T-helper 2 cell (primary cell): ENCODE data around the gene CHSY3.

Source experiments
- DNase-seq, 5 experiments: peaks; one replicate each; pipeline versions ENCODE4 v3.0.0 to v3.0.0-alpha.2; 2012 to 2022

The CHSY3 gene

DNA sequence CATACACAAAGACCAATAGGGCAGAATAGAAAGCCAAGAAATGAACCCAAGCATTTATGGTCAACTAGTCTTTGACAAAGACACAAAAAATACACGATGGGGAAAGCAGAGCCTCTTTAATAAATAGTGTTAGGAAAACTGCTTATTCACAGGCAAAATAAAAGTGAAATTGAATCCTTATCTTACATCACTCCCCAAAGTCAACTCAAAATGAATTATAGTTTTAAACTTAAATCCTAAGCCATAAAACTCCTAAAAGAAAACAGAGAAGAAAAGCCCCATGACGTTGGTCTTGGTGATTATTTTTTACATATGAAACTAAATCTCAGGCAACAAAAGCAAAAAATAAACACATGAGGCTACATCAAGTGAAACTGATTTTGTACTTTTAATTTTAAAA, 46.8 kb downstream of the CHSY3 start:
- DNase-seq, result no peak

DNA sequence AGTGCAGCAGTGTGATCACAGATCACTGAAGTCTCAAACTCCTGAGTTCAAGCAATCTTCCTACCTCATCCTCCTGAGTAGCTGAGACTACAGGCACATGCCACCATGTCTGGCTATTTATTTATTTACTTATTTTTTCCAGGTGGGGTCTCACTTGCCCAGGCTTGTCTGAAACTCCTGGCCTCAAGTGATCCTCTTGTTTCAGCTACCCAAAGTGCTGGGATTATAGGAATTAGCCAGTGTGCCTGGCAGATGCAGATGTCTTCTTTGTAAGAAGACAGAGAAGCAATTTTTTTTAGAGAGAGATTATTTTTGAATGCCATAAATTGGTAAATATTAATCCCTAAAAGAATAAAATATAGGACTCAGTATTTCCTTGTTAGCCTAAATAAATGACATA, 54.3 kb downstream of the CHSY3 start:
- DNase-seq, result no peak

DNA sequence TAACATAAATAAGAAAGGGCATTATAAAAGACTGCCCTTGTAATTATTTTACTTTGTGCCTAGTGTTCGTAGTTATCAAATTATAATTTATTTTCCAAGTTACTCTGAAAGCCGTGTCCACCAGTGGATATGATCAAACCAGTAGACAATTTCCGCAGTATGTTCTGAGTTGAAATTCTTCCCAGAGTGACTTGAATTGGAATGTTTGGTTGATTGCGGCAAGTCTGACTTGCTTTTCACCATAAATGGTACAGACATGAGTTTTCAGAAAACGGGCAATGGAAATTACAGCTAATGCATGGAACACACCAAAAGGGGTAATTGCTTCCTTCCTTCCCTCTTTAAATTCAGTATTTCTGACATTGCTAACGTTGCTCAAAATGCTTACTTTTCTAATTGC, 56.6 kb downstream of the CHSY3 start:
- no peak for DNase-seq

DNA sequence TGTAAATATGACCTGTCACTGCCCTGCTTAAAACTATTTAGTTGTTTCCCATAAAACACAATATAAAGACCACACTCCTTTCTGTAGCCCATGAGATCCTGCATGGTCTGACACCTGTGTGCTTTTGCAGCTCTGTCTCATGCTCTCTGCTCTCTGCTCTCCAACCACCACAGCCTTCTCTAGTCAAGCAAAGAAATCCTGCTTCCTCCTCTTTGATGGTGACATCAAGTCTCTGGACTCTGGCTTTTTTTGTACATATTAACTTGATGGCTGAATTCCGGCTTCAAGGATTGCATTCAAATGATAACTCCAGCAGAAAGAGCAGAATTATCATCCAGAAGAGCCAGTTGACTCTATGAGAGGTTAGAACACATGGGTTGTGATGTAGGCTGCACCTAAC, 58.2 kb downstream of the CHSY3 start:
- no peak for DNase-seq

DNA sequence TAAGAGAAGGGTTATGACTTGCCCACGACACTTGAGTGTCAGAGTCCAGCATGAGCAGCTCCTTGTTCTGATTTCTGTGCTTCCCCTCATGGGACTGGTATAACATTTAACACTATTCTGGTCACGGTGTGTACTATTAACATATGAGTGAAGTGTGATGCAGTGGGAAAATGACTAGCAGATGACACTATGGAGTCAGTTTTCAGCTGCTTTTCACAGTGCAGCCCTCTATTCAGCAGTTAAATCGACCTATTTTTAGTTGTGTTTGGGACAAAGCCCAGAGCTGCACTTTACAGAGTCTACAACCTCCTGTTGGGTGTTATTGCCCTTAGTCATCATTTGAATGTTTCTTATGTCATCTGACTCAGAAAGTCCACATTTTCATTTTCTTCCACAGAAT, 59.1 kb downstream of the CHSY3 start:
- DNase-seq, result no peak

DNA sequence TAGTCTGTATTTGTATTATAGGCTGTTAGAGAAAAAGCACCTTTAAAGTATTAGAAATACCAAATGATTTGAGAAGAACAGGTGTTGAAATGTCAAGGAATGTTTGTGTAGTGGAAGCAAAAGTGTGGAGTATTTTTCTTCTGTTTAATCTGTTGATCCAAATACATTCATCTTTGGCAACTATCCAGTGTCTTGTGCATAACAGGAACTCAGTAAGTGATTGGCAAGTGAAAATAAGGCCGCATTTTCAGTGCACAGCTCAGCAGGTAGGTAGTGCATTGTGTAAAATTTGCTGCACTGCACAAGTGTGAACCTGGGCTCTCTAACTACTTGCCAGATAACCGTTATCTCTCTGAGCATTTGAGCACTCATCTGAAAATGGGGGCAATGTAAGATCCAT, 61.8 kb downstream of the CHSY3 start:
- DNase-seq, result no peak

DNA sequence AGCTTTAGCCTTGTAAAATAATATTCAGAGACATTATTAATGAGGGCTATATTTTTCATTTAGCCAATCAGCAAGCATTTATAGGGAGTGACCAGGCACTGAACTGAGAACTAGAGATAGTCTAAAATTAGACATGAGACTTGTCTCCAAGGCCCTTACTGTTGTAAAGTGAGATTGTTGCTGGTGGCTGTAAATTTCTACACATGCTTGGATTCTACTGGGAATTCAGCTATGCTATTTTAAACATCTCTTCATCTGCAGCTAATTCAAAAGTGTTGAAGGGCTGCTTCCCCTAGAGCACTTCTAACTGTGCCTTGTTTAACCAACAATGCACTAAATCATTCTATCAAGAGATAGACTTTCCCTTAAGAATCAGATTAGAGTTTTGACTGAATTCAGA, 67.4 kb downstream of the CHSY3 start:
- DNase-seq, result no peak

DNA sequence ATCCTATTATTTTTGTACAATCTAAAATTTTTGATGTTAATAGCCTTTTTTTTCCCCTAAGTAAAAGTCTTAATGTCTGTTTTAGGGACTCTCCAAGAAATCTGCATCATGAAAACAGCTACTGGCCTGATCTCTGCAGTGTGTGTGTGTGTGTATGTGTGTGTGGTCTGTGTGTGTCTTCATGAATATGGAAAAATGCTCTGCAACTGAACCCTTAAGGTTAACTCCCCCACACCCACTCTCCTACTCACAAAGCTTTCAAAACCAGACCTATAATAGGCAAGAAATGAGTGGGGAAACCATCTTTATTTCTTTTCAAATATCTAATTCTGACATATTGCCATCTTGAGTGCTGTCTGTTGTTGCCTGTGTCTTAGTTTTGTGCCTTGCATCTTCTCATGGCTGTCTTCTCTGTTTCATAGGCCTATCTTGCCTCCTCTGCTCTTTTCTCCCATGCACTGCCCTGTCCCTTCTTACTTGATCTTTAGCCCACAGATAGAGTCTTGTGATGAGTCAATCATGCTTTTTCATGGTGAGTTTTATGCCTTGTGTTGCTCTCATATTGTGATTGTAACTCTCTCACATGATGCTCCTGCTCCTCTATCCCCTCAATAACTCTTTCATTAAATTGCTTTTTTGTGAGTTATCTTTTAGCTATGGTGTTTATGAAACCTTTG, 68.3 kb downstream of the CHSY3 start:
- DNase-seq, result no peak

DNA sequence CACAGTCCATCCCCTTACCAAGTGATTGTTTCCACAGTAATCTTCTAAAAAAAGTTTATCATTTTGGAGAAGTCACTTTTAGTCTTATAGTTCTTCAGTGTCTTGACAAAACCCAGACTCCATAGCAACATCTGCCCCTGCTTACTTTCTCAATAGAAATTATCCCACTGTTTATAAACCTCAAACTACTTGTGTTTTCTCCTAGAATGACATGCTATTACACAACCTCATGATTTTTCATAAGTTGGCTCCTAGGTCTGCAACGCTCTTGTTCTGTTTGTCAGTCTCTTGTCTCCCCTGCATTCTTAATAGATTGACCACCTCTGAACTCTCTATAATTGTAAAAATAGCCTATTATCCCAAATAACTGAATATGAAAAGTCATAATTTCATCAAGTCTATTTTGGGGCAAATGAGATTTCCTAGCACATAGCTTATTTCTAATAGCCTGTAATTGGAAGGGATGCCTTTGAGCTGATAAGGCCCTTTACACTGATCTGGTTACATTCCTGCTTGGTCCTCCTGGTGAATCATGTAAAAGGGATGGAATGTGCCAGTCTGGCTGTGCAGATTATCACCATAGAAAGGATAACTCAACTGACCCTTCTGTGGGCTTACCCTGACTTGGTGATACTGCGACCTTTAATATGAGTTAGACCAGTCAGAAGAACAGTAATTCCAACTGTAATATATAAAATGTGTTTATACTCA, 69.6 kb downstream of the CHSY3 start:
- DNase-seq, result no peak

DNA sequence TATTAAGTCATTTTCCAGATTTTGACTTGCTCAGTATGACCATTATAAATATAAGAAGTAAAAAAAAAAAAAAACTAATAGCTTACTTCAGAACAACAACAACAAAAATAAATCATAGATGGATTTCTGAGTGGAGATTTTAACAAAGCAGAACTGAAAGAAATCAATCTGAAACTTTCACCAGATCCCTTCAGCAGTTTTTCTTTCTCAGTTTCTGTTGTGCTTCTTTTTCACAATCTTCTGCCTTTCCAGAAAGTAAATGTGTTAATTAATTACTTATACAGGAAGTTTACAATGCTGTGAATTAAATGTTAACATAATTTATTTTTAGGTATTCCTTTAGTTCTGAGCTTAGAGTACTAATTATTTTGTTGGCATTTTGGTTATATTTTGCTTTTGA, 73.5 kb downstream of the CHSY3 start:
- no peak for DNase-seq

DNA sequence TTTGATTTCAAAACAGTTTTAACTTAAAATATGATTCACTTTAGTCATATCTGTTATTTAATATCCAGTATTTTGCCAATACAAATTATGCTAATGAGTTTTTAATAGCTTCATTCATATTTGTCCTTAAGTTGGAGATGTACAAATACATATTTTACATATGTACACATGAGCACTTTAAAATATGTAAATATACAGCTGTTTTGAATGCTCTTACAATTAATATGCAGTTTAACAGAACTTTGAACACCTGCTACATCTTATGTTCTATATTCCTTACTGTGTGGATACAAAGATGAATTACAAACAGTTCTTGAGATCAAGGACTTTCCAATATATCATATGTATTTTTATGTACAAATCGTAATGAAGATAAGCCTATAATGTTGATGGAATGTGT, 74.0 kb downstream of the CHSY3 start:
- no peak for DNase-seq

DNA sequence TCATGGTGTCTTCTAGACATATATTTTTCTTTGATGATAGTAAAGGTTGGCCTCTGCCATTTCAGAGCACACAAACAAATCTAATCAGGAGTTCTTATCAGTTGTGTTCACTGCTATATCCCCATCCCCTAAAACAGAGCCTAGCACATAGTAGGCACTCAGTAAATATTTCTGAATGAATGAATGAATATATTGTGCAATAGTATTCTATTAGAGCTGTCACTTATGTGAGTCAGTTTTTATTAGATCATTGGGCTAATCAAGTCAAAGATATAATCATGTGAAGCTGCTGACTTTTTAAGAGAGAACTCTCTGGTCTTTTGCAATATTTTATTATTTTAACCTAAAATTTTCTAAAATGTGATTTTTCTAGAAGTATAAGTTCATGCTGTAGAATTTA, 84.2 kb downstream of the CHSY3 start:
- DNase-seq, result no peak

DNA sequence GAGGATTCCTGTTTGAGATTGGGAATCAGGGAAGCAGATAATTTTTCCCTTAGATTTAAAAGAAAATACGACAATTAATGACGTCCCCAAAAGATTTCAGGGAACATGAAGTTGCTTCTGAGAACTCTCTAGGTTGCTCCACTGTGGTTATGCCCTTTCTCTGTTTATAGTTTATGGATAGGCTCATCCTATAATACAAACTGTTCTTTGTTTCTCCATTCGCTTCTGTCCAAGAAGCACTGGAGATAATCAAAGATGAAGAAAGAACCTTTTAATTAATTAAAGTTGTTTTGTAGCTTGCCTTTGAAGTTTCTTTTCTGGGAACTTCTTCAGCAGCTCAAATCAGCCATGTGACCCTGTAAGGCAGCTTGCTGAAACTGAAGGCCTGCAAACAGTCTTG, 87.5 kb downstream of the CHSY3 start:
- no peak for DNase-seq

DNA sequence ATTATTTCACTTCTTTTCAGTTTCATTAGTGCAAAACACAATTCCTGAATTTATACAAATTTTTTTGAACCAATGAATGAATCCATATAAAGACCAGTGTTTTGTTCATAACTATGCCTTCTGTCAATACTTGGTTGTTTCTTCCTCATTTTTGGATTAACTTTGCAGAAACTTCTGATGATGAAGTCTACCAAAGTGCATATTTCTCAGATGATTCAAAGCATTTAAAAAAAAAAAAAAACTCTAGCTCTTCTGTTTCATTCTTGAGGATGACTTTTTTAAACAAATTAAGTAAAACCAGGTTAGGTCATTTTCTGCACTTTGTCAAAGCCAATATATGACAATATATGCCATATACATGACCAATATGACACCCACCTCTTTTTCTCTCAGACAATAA, 92.6 kb downstream of the CHSY3 start:
- DNase-seq, result no peak

DNA sequence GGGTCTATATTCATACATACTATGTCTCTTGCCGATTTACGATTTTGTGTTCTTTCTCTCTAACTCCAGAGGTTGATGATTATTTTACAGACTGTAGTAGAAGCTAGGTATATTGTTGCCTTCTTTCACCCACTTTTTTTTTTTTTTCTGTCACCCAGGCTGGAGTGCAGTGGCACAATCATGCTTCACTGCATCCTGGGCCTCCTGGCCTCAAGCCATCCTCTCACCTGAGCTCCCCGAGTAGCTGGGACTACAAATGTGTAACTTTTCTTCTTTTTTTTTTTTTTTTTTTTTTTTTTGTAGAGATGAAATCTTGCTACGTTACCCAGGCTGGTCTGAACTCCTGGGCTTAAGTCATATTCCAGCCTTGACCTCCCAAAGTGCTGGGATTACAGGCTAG, 96.2 kb downstream of the CHSY3 start:
- no peak for DNase-seq

DNA sequence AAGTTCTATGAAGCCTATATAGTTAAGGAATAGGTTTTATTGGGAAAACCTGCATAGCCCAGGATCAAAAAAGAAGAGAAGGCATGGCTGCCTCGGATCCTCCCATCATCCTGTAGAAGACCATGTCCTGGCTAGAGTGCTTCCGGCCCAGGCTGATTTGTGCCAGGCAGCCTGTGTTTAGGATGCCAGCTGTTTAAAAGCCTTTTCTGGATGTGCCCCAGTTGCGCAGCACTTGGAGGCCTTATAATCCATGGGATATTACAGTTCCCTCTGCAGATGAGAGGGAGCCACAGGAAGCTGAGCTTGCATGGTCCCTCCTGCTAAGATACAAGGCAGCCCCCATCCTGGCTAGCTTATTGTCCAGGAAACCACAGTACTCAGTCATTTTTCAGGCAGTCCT, 97.9 kb downstream of the CHSY3 start:
- no peak for DNase-seq

DNA sequence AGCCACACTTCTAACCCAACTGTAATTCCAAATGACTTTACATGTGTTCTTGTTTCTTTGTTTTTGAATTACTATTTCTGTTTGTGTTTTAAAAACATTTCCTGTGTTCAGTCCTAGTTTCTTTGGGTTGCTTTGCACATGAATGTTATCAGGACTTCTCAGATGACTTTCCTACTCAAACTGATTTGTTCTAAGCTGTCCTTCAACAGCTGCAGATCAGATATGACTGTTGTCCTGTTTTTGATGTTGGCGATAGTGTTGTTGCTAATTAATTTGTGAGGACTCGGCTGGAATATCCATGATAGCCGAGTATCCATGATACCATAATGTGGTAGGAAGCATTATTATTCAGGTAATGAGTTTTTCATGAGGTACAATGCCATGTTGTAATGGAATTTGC, 98.6 kb downstream of the CHSY3 start:
- DNase-seq, result no peak

DNA sequence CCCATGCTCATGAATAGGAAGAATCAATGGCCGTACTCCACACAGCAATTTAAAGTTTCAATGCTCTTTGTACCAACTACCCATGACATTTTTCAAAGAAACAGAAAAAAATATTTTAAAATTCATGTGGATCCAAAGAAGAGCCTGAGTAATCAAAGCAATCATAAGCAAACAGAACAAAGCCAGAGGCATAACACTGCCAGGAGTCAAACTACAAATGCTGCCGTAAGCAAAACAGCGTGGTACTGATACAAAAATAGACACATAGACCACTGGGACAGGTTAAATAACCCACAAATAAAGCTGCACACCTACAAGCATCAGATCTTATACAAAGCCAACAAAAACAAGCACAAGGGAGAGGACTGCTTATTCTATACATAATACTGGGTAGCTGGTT, 107.7 kb downstream of the CHSY3 start:
- no peak for DNase-seq

DNA sequence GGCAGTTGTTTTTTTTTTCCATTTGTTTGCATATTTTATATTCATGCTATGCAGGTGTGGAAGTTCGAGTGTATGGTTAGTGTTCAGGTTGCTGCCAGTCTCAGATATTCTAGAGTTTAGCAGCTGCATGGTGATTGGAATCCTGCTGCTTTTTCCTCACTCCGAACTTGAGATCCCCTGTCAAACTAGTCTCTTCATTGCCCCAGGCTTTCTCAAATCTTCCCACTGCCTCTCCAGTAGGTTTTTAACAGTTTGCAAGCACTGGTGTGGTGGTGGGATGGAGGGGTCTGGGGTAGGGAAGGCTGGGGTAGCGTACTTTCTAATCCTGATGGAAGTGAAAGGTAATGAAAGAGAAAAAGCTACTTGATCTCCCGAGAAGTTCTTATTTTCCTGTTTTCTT, 112.9 kb downstream of the CHSY3 start:
- no peak for DNase-seq

DNA sequence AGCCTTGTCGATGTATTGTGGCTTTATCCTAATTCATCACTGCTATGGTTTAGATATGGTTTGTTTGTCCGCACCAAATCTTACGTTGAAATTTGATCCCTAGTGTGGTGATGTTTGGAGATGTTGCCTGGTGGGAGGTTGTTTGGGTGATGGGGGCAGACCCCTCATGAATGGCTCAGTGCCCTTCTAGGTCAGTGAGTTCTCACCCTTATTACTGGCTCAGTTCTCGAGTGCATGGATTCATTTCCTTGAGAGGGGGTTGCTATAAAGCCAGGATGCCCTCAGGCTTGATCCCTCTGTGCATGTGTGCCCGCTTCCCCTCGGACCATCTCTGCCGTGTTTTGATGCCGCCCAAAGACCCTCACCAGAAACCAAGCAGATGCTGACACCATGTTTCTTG, 114.4 kb downstream of the CHSY3 start:
- no peak for DNase-seq

DNA sequence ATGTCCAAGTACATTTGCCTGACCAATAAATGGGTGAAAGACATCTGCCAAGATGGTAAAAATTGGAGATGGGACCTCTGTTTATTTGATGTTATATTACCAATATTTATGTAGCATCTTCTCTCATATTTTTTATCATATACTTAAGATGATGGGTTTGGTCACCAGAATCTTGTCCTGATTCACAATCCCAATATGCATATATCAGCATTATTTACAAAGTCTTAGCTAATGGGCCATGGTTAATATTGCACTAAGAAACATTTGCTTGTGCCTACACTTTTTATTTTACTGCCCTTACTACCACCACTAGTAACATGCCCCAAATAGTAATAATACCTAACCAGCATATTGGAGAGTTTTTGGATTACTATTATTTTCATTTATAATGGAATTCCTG, 116.7 kb downstream of the CHSY3 start:
- no peak for DNase-seq

DNA sequence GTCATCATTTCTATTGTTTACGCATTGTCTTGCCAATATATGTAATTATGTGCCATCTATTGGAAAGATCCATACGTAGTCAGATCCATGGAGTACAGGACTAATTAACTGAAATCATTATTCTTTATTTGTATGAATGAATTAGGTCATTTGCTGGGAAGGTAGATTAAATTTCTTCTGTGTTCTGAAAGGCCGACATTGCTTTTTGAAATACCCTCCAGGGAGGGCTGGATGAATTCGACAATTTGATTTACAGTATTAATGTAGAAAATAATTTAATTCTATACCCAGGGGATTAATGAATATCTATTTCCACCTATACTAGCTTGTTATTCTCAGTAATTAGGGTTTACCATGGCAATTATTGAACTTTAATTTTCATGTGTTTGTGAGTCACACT, 117.6 kb downstream of the CHSY3 start:
- no peak for DNase-seq

DNA sequence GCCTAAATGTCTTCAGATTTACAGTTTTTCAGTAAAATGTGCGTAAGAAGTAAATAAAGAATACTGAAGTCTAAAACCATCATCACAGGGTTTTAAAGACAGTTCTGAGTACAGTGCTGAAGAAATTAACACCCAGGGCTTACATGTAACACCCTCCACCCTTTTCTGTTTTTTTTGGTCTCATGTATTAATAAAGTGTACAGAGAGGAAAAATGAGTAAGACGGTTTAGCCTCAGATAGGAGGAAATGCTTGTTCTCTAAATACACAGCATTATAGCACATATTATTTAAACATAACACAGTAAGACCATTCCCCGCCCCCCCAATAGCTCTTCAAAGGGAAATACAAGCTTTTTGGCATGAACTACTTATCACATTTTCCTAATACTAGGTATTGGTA, 119.3 kb downstream of the CHSY3 start:
- no peak for DNase-seq

DNA sequence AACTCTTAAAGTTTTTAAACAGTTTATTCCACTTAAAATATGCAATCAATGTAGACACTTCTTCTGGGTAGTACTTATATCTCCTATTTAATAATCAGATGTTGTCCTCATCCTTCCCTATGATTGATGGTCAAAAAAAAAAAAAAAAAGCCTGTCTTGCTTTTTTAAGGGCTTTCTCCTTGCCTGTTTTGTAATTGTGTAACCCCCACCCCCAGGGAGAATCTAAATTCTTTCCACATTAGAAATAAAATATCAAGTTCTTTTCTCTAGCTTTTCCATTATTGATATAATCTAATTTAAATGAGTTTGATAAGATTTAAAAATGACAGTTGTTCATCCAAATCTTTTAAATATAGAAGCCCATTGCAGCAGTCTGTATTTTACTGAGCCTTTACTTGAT, 119.7 kb downstream of the CHSY3 start:
- DNase-seq, result no peak

DNA sequence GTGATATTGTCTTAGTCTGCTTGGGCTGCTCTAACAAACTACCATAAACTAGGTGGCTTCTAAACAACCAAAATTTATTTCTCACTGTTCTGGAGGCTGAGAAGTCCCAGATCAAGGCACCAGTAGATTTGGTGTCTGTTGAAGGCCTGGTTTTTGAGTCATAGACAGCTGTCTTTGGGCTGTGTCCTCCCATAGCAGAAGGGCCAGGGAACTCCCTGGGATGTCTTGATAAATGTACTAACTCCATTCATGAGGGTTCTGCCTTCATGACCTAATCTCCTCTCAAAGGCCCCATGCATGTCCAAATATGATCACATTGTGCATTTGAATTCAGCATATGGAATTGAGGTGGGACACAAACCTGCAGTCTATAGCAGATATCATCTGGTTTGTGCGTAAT, 121.2 kb downstream of the CHSY3 start:
- DNase-seq, result no peak
